HepG2 (cell line): ENCODE measurements around the gene ART3. TPM values are rescaled to one million over a fixed set of nuclear protein-coding genes. Genes with fewer than 3 reads are reported as not detected.

Experiments
- FUBP1 ChIP-seq: sonication (generic); formaldehyde crosslinking; IDR thresholded peaks from 2 replicates; pipeline ENCODE4 v1.5.1; 2020; ENCODE audit warnings: missing genetic modification reagents, mild to moderate bottlenecking, borderline replicate concordance
- KDM4B ChIP-seq: sonication (generic); formaldehyde crosslinking; IDR thresholded peaks from 2 replicates; pipeline ENCODE4 v1.4.0; 2020; ENCODE audit warnings: missing genetic modification reagents
- NFAT5 ChIP-seq: sonication (generic); formaldehyde crosslinking; IDR thresholded peaks from 2 replicates; pipeline ENCODE4 v1.4.0; 2020; ENCODE audit warnings: missing genetic modification reagents
- REL ChIP-seq: sonication (generic); formaldehyde crosslinking; conservative IDR thresholded peaks from 2 replicates; pipeline ENCODE4 v1.8.0; 2022; ENCODE audit warnings: mild to moderate bottlenecking, missing genetic modification reagents, moderate library complexity
- TFAP4 ChIP-seq: sonication (generic); IDR thresholded peaks from 2 replicates; pipeline ENCODE4 v1.6.1; 2016; ENCODE audit warnings: low read depth, borderline replicate concordance
- ZNF367 ChIP-seq: sonication (generic); formaldehyde crosslinking; IDR thresholded peaks from 2 replicates; pipeline ENCODE4 v1.4.0; 2020; ENCODE audit warnings: missing genetic modification reagents, borderline replicate concordance
- ZNF580 ChIP-seq: IDR thresholded peaks from 2 replicates; pipeline ENCODE4 v1.6.1; 2016; ENCODE audit warnings: low read depth, borderline replicate concordance
- polyA plus RNA-seq, 8 experiments: library from polyadenylated mRNA; depleted of rRNA in 3 of 8; stranded (reverse) in 7 of 8; unstranded in 1 of 8; fragments of >200 nt; fragmentation: Illumina TruSeq in 4 of 8; extraction: Trizol in 4 of 8; gene quantifications; 2 replicates each; pipeline versions ENCODE4 v1.2.1 to v1.2.3, GENCODE V29; 2011 to 2016; ENCODE audit warnings: low read depth in 4 of 8, missing spikeins in 1 of 8, mixed read lengths in 1 of 8; ENCODE audit not compliant: insufficient read depth in 1 of 8
- total RNA-seq, 5 experiments: library from RNA; depleted of rRNA; stranded (reverse); fragments of >200 nt; fragmentation: Illumina TruSeq; extraction: Trizol; gene quantifications; 2 replicates each; pipeline ENCODE4 v1.2.3, GENCODE V29; 2016; ENCODE audit warnings: low read depth in 1 of 5

The ART3 gene
- total and polyA plus RNA-seq, 2 of the 13 experiments (the other 11 are each of a cell fraction or from before 2014, with no cell fraction given): not detected

- TF ChIP-seq TFAP4 (no peak), ZNF367 (CRISPR knock-in tag) (no peak), NFAT5 (CRISPR knock-in tag) (no peak), FUBP1 (no peak), KDM4B (no peak), ZNF580 (CRISPR knock-in tag) (no peak), REL (no peak)
- TF ChIP-seq, all 625 proteins: peak for 0
Observed at GRCh38 chr4:76035141-76035540, 39.4 kb upstream of the ART3 start (continued).
